Activated naive CD4-positive, alpha-beta T cell treated with anti-CD3 and anti-CD28 coated beads, Interleukin-2, amount 10 ng/mL, durations not matched to agents 7 days and 5 days (primary cell): ENCODE measurements around the gene CBL.
"Not testable (repeated sequence)": the region's sequence is repeated elsewhere in the genome, so short reads cannot be mapped to it uniquely, and the experiment has no call there.

ENCODE experiments used
- CTCF ChIA-PET: fragments of 350-600 bp; sonication (Branson Sonifier 250); formaldehyde crosslinking; loops from one replicate; lab custom pipeline; 2021; ENCODE audit warnings: antibody characterized with exemption; lab: Charles Lee
- DNase-seq: peaks from one replicate; pipeline ENCODE4 v3.0.0-alpha.2; 2020
- H3K27ac Mint-ChIP-seq: one replicate; pipeline ENCODE4 v1.8.0; 2021; ENCODE audit warnings: mild to moderate bottlenecking, moderate library complexity, mixed read lengths
- H3K27me3 Mint-ChIP-seq: one replicate; pipeline ENCODE4 v1.8.0; 2021; ENCODE audit warnings: mild to moderate bottlenecking, mixed read lengths
- H3K36me3 Mint-ChIP-seq: one replicate; pipeline ENCODE4 v1.8.0; 2021; ENCODE audit warnings: mixed read lengths
- H3K4me1 Mint-ChIP-seq: one replicate; pipeline ENCODE4 v1.8.0; 2021; ENCODE audit warnings: mixed read lengths
- H3K4me3 Mint-ChIP-seq: one replicate; pipeline ENCODE4 v1.8.0; 2021; ENCODE audit warnings: mild to moderate bottlenecking, moderate library complexity, mixed read lengths
- H3K9me3 Mint-ChIP-seq: one replicate; pipeline ENCODE4 v1.8.0; 2021; ENCODE audit warnings: mixed read lengths

CBL gene

GRCh38 chr11:119205574-119206510 is at the start of gene CBL:
Gene CBL, plus strand, starts transcription at chr11:119206339. Its CDS starts 79 bp downstream, at chr11:119206418.
- CTCF ChIA-PET, result interaction anchor here (0.6 to 5.3 kb wide), 23 partner anchors 9 to 311 kb away, joined by 3 to 45 read pairs (median 3); no protein-coding TSS in a partner anchor
- H3K36me3 Mint-ChIP-seq, result peaks cover 9% of the 10 kb centered on the region

GRCh38 chr11:119156496-119156895 is 49.6 kb upstream of the CBL start:
- no peak for DNase-seq
- Mint-ChIP-seq H3K9me3 (no peaks in the 10 kb centered on the region), H3K27me3 (peaks cover 72% of the 10 kb centered on the region), H3K27ac (no peak overlapping the region), H3K4me3 (no peak overlapping the region), H3K36me3 (no peaks in the 10 kb centered on the region), H3K4me1 (peaks cover 4% of the 10 kb centered on the region)
- CTCF ChIA-PET, result interaction anchor here (0.6 to 1.6 kb wide), 2 partner anchors 11 to 39 kb away, joined by 3 to 5 read pairs; no protein-coding TSS in a partner anchor

More at GRCh38 chr11:119205574-119206510, at the start of gene CBL:
- peak within 1 kb of the TSS; percentile 86 for H3K4me3 Mint-ChIP-seq
- no peaks in the 10 kb centered on the region for H3K9me3 Mint-ChIP-seq
- DNase-seq, result peak; percentile 97
- H3K27me3 Mint-ChIP-seq, result peaks cover 4% of the 10 kb centered on the region
- peaks cover 31% of the 10 kb centered on the region for H3K4me1 Mint-ChIP-seq
- H3K27ac Mint-ChIP-seq, result peak within 1 kb of the TSS; percentile 88

- no peaks in the 10 kb centered on the region for H3K9me3 Mint-ChIP-seq
- H3K4me1 Mint-ChIP-seq, result peaks cover 4% of the 10 kb centered on the region
- peaks cover 72% of the 10 kb centered on the region for H3K27me3 Mint-ChIP-seq
- no peak overlapping the region for H3K4me3 Mint-ChIP-seq
- DNase-seq, result no peak
- H3K27ac Mint-ChIP-seq, result no peak overlapping the region
- no peaks in the 10 kb centered on the region for H3K36me3 Mint-ChIP-seq
- CTCF ChIA-PET, result interaction anchor here (1.6 kb wide), 1 partner anchor 12 kb away, joined by 5 read pairs; no protein-coding TSS in a partner anchor
Measured at GRCh38 chr11:119157063-119157462, 49.1 kb upstream of the CBL start.

GRCh38 chr11:119158467-119158866 is 47.7 kb upstream of the CBL start:
- Mint-ChIP-seq H3K36me3 (no peaks in the 10 kb centered on the region), H3K4me3 (no peak overlapping the region), H3K27ac (no peak overlapping the region), H3K4me1 (peaks cover 4% of the 10 kb centered on the region), H3K27me3 (peaks cover 70% of the 10 kb centered on the region), H3K9me3 (no peaks in the 10 kb centered on the region)
- CTCF ChIA-PET, result no interaction called here
- no peak for DNase-seq

GRCh38 chr11:119160151-119160550 is 46.0 kb upstream of the CBL start:
- CTCF ChIA-PET, result interaction anchor here (0.8 to 1.4 kb wide), 3 partner anchors 9 to 53 kb away, joined by 3 to 5 read pairs (median 3); partner anchors contain the start of gene C2CD2L
- Mint-ChIP-seq H3K9me3 (no peaks in the 10 kb centered on the region), H3K4me1 (peaks cover 4% of the 10 kb centered on the region), H3K27me3 (peaks cover 55% of the 10 kb centered on the region), H3K27ac (no peak overlapping the region), H3K36me3 (no peaks in the 10 kb centered on the region), H3K4me3 (no peak overlapping the region)
- no peak for DNase-seq

DNA sequence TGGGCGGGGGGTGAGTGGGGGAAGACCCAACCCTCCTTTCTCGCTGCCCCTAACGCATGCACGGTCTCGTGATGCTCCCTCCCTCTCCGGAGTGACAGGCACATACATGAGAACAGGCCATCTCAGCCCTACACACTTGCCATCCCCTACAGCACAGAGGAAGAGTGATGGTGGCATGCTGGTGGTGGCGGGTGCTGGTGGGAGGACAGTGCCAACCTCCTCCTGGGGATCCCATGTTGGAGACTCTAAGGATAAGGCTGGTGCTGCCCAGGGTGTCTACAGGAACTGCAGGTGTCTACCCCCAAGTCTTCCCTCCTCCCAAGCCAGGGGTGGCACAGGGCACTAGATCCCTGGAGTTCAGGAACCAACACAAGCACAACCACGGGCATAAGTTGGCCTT is 44.3 kb upstream of the CBL start:
- DNase-seq, result no peak
- CTCF ChIA-PET, result no interaction called here
- no peaks in the 10 kb centered on the region for H3K4me1 Mint-ChIP-seq
- H3K27ac Mint-ChIP-seq, result no peak overlapping the region
- peaks cover 39% of the 10 kb centered on the region for H3K27me3 Mint-ChIP-seq
- H3K36me3 Mint-ChIP-seq, result no peaks in the 10 kb centered on the region
- no peaks in the 10 kb centered on the region for H3K9me3 Mint-ChIP-seq
- H3K4me3 Mint-ChIP-seq, result no peak overlapping the region

- Mint-ChIP-seq H3K9me3 (no peaks in the 10 kb centered on the region), H3K27me3 (peaks cover 17% of the 10 kb centered on the region), H3K36me3 (peaks cover 3% of the 10 kb centered on the region), H3K4me3 (no peak overlapping the region), H3K4me1 (peaks cover 19% of the 10 kb centered on the region), H3K27ac (no peak overlapping the region)
- DNase-seq, result no peak
- CTCF ChIA-PET, result interaction anchor here (0.6 to 1.1 kb wide), 3 partner anchors 15 to 136 kb away, joined by 3 read pairs; partner anchors contain the start of gene SLC37A4
Measured at GRCh38 chr11:119166368-119167076, 39.6 kb upstream of the CBL start.

DNA sequence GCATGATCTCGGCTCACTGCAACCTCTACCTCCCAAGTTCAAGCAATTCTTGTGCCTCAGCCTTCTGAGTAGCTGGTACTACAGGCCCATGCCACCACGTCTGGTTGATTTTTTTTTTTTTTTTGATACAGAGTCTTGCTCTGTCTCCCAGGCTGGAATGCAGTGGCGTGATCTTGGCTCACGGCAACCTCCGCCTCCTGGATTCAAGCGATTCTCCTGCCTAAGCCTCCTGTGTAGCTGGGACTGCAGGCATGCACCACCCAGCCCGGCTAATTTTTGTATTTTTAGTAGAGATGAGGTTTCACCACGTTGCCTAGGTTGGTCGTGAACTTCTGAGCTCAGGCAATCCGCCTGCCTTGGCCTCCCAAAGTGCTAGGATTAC is 39.1 kb upstream of the CBL start:
- peaks cover 12% of the 10 kb centered on the region for H3K27me3 Mint-ChIP-seq
- H3K4me1 Mint-ChIP-seq, result peaks cover 21% of the 10 kb centered on the region
- DNase-seq, H3K9me3 Mint-ChIP-seq, H3K27ac Mint-ChIP-seq, H3K36me3 Mint-ChIP-seq, H3K4me3 Mint-ChIP-seq: not testable (repeated sequence)
- CTCF ChIA-PET, result interaction anchor here (0.6 to 1.1 kb wide), 3 partner anchors 14 to 137 kb away, joined by 3 read pairs; partner anchors contain the start of gene SLC37A4

- Mint-ChIP-seq H3K9me3 (no peaks in the 10 kb centered on the region), H3K36me3 (peaks cover 3% of the 10 kb centered on the region), H3K4me3 (peak overlapping the region; percentile 89), H3K27ac (peak overlapping the region; percentile 84), H3K27me3 (peaks cover 8% of the 10 kb centered on the region), H3K4me1 (peaks cover 27% of the 10 kb centered on the region)
- no peak for DNase-seq
- CTCF ChIA-PET, result interaction anchor here (1.0 kb wide), 1 partner anchor 10 kb away, joined by 5 read pairs; no protein-coding TSS in a partner anchor
Measured at GRCh38 chr11:119167933-119168332, 38.2 kb upstream of the CBL start.

- CTCF ChIA-PET, result interaction anchor here (0.7 to 2.2 kb wide), 19 partner anchors 8 to 170 kb away, joined by 3 to 14 read pairs (median 5); no protein-coding TSS in a partner anchor
- Mint-ChIP-seq H3K4me3 (peak within 1 kb of the TSS; percentile 89), H3K27me3 (peaks cover under 1% of the 10 kb centered on the region), H3K27ac (peak within 1 kb of the TSS; percentile 93), H3K9me3 (no peaks in the 10 kb centered on the region), H3K4me1 (peaks cover 27% of the 10 kb centered on the region), H3K36me3 (peaks cover 6% of the 10 kb centered on the region)
- peak; percentile 89 for DNase-seq
Measured at GRCh38 chr11:119168471-119169281, 37.5 kb upstream of the CBL start, which contains the start of gene NLRX1. Gene NLRX1, plus strand, starts transcription at chr11:119168725. Its CDS starts 2,679 bp downstream, at chr11:119171404.

DNA sequence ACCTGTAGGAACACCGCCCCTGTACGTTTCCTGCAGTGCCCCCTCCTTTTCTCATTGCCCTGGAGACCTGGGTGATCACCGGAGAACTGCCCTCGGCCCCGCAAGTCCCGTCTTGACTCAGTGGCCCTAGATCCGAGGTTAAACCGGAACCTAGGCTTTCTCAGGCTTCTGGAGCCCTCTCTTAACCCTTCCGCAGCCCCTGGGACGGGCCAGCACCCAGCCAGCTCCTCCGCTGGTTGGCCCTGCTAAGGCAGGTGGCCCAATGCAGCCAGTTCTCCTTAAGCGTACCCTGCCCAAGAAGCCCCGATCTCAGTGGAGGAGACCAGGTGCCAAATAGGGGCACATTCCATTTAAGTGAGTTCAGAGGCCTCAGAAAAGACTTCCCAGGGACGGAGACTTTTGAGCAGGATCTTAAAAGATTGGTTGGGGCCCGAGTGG is 36.8 kb upstream of the CBL start:
- Mint-ChIP-seq H3K27ac (peak overlapping the region; percentile 93), H3K4me3 (peak overlapping the region; percentile 89), H3K27me3 (no peaks in the 10 kb centered on the region), H3K4me1 (peaks cover 27% of the 10 kb centered on the region), H3K9me3 (no peaks in the 10 kb centered on the region), H3K36me3 (peaks cover 9% of the 10 kb centered on the region)
- DNase-seq, result peak; percentile 57
- CTCF ChIA-PET, result interaction anchor here (0.7 to 2.2 kb wide), 19 partner anchors 9 to 169 kb away, joined by 3 to 14 read pairs (median 4); a partner anchor contains a TSS

DNA sequence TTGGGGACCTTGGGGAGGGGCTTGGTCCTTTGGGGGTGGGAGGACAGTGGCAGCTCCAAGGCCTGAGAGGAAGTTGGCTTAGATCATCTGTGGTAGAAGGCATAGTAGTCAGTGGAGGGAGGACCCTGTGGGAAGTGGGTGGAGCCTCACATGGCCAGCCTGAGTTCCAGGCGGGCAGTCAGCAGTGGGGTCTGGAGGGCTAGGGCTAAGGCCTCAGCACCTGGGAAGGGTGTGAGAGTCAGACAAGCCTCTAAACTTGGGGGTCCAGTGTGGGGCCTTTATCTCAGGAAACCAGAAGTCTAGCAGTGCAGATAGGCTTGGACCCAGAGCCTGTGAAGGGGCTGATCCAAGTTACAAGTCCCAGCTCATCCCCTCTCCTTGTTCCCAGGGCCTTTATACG is 33.6 kb upstream of the CBL start:
- Mint-ChIP-seq H3K9me3 (no peaks in the 10 kb centered on the region), H3K4me1 (peaks cover 37% of the 10 kb centered on the region), H3K36me3 (peaks cover 13% of the 10 kb centered on the region), H3K27ac (no peak overlapping the region), H3K27me3 (no peaks in the 10 kb centered on the region), H3K4me3 (no peak overlapping the region)
- no peak for DNase-seq
- CTCF ChIA-PET, result no interaction called here

DNA sequence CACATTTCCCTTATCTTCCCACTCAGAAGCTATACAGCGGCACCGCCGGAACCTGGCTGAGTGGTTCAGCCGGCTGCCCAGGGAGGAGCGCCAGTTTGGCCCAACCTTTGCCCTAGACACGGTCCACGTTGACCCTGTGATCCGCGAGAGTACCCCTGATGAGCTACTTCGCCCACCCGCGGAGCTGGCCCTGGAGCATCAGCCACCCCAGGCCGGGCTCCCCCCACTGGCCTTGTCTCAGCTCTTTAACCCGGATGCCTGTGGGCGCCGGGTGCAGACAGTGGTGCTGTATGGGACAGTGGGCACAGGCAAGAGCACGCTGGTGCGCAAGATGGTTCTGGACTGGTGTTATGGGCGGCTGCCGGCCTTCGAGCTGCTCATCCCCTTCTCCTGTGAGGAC is 32.7 kb upstream of the CBL start:
- H3K27ac Mint-ChIP-seq, result no peak overlapping the region
- DNase-seq, result no peak
- H3K4me3 Mint-ChIP-seq, result no peak overlapping the region
- H3K4me1 Mint-ChIP-seq, result peaks cover 39% of the 10 kb centered on the region
- CTCF ChIA-PET, result no interaction called here
- peaks cover 15% of the 10 kb centered on the region for H3K36me3 Mint-ChIP-seq
- H3K27me3 Mint-ChIP-seq, result no peaks in the 10 kb centered on the region
- no peaks in the 10 kb centered on the region for H3K9me3 Mint-ChIP-seq
